ENCODE results near the gene SEC14L6. TPM values are rescaled to one million over a fixed set of nuclear protein-coding genes. Genes with fewer than 3 reads are reported as not detected.
"Not testable (repeated sequence)": the region's sequence is repeated elsewhere in the genome, so short reads cannot be mapped to it uniquely, and the experiment has no call there.

The SEC14L6 gene
- total RNA-seq, 1 donor from 2014 or later = 4.8 TPM

GRCh38 chr22:30572840-30573593 is 26.5 kb upstream of the SEC14L6 start:
- no peak for DNase-seq (ENCODE audit: low spot score, unreplicated experiment)
- H3K27ac Mint-ChIP-seq = no peak overlapping the region
- H3K27me3 Mint-ChIP-seq = no peaks in the 10 kb centered on the region
- TF ChIP-seq CTCF (IDR thresholded peaks at IDR 0.05; ENCODE audit: unreplicated experiment) = no peak
- H3K36me3 Mint-ChIP-seq (ENCODE audit: insufficient read depth) = peaks cover 10% of the 10 kb centered on the region
- H3K4me1 Mint-ChIP-seq (ENCODE audit: low read depth) = peaks cover 17% of the 10 kb centered on the region
- peak overlapping the region; percentile 70 for H3K4me3 Mint-ChIP-seq (ENCODE audit: low read depth)
- H3K9me3 Mint-ChIP-seq (ENCODE audit: low read depth) = no peaks in the 10 kb centered on the region

- H3K4me3 Mint-ChIP-seq (ENCODE audit: low read depth) = peak overlapping the region; percentile 19
- no peaks in the 10 kb centered on the region for H3K9me3 Mint-ChIP-seq (ENCODE audit: low read depth)
- H3K36me3 Mint-ChIP-seq (ENCODE audit: insufficient read depth) = peaks cover 10% of the 10 kb centered on the region
- H3K4me1 Mint-ChIP-seq (ENCODE audit: low read depth) = peaks cover 17% of the 10 kb centered on the region
- no peak overlapping the region for H3K27ac Mint-ChIP-seq
- no peak for DNase-seq (ENCODE audit: low spot score, unreplicated experiment)
- no peak for TF ChIP-seq CTCF (IDR thresholded peaks at IDR 0.05; ENCODE audit: unreplicated experiment)
- H3K27me3 Mint-ChIP-seq = no peaks in the 10 kb centered on the region
Measured at GRCh38 chr22:30572210-30572609, 25.7 kb upstream of the SEC14L6 start.

- DNase-seq (ENCODE audit: low spot score, unreplicated experiment) = no peak
- no peak overlapping the region for H3K27ac Mint-ChIP-seq
Measured at GRCh38 chr22:30569674-30570202, 23.2 kb upstream of the SEC14L6 start.

GRCh38 chr22:30568137-30568805 is 21.7 kb upstream of the SEC14L6 start:
- DNase-seq (ENCODE audit: low spot score, unreplicated experiment) = no peak
- Mint-ChIP-seq H3K4me1 (ENCODE audit: low read depth) (peaks cover 10% of the 10 kb centered on the region), H3K27me3 (no peaks in the 10 kb centered on the region)

More at GRCh38 chr22:30569674-30570202, 23.2 kb upstream of the SEC14L6 start:
- no peaks in the 10 kb centered on the region for H3K9me3 Mint-ChIP-seq (ENCODE audit: low read depth)
- peaks cover 3% of the 10 kb centered on the region for H3K36me3 Mint-ChIP-seq (ENCODE audit: insufficient read depth)
- H3K27me3 Mint-ChIP-seq = no peaks in the 10 kb centered on the region
- TF ChIP-seq CTCF (IDR thresholded peaks at IDR 0.05; ENCODE audit: unreplicated experiment) = no peak
- no peak overlapping the region for H3K4me3 Mint-ChIP-seq (ENCODE audit: low read depth)
- H3K4me1 Mint-ChIP-seq (ENCODE audit: low read depth) = peaks cover 17% of the 10 kb centered on the region

GRCh38 chr22:30567277-30567676 is 20.7 kb upstream of the SEC14L6 start:
- H3K27me3 Mint-ChIP-seq; H3K36me3 Mint-ChIP-seq (ENCODE audit: insufficient read depth); DNase-seq (ENCODE audit: low spot score, unreplicated experiment); H3K27ac Mint-ChIP-seq; H3K9me3 Mint-ChIP-seq (ENCODE audit: low read depth); H3K4me3 Mint-ChIP-seq (ENCODE audit: low read depth); H3K4me1 Mint-ChIP-seq (ENCODE audit: low read depth): not testable (repeated sequence)

More at GRCh38 chr22:30568137-30568805, 21.7 kb upstream of the SEC14L6 start:
- Mint-ChIP-seq H3K9me3 (ENCODE audit: low read depth) (no peaks in the 10 kb centered on the region), H3K4me3 (ENCODE audit: low read depth) (no peak overlapping the region), H3K36me3 (ENCODE audit: insufficient read depth) (peaks cover 3% of the 10 kb centered on the region), H3K27ac (no peak overlapping the region)
- no peak for TF ChIP-seq CTCF (IDR thresholded peaks at IDR 0.05; ENCODE audit: unreplicated experiment)

All from progenitor cell of endocrine pancreas (in vitro differentiated cells).